CD14-positive monocyte (primary cell): ENCODE measurements around the gene TRPC6. TPM values are rescaled to one million over a fixed set of nuclear protein-coding genes. Genes with fewer than 3 reads are reported as not detected.

Source experiments
- DNase-seq, 3 donors: peaks; one replicate each; pipeline ENCODE4 v3.0.0-alpha.2; 2011 to 2022
- H2AFZ ChIP-seq: 2 replicates; pipeline ENCODE4 v1.6.0; 2012; ENCODE audit warnings: mild to moderate bottlenecking, low read depth, low read length, inconsistent platforms; ENCODE audit not compliant: insufficient read depth, poor library complexity, severe bottlenecking
- H3K27ac ChIP-seq, 2 donors: 1 replicate in 1 of 2; 2 replicates in 1 of 2; pipeline ENCODE4 v1.5.1; 2012 to 2013; ENCODE audit warnings: low read length in 2 of 2, control low read depth in 1 of 2, inconsistent platforms in 1 of 2, low read depth in 1 of 2, mild to moderate bottlenecking in 1 of 2
- H3K27me3 ChIP-seq, 2 donors: one replicate each; pipeline versions ENCODE4 v1.6.0 to v1.6.1; 2011 to 2013; ENCODE audit warnings: low read length in 2 of 2; ENCODE audit not compliant: control insufficient read depth in 2 of 2, insufficient read depth in 2 of 2
- H3K36me3 ChIP-seq, 2 donors: replicated peaks in 1 of 2; 1 replicate in 1 of 2; 2 replicates in 1 of 2; pipeline versions ENCODE4 v1.5.1 to v1.6.1; 2012 to 2013; ENCODE audit warnings: low read length in 2 of 2, control low read depth in 1 of 2, inconsistent platforms in 1 of 2, mild to moderate bottlenecking in 1 of 2; ENCODE audit not compliant: insufficient read depth in 2 of 2, control insufficient read depth in 1 of 2
- H3K4me1 ChIP-seq, 2 donors: 1 replicate in 1 of 2; 2 replicates in 1 of 2; pipeline versions ENCODE4 v1.5.1 to v1.6.1; 2012 to 2013; ENCODE audit warnings: low read length in 2 of 2, control low read depth in 1 of 2, inconsistent platforms in 1 of 2, mild to moderate bottlenecking in 1 of 2, moderate library complexity in 1 of 2; ENCODE audit not compliant: insufficient read depth in 2 of 2, control insufficient read depth in 1 of 2
- H3K4me2 ChIP-seq: replicated peaks from 2 replicates; pipeline ENCODE3; 2012; ENCODE audit warnings: low read length, moderate library complexity, mild to moderate bottlenecking; ENCODE audit not compliant: poor library complexity, severe bottlenecking; ENCODE audit errors: extremely low read depth
- H3K4me3 ChIP-seq, 3 experiments: fragments of 200-600 bp in 1 of 3; sonication (generic) in 1 of 3; replicated peaks in 1 of 3; 1 replicate in 2 of 3; 2 replicates in 1 of 3; pipeline ENCODE4 v1.5.1; 2011 to 2013; ENCODE audit warnings: low read length in 3 of 3, mild to moderate bottlenecking in 3 of 3, control low read depth in 2 of 3, low read depth in 2 of 3, inconsistent platforms in 1 of 3, moderate library complexity in 1 of 3
- H3K79me2 ChIP-seq: 2 replicates; pipeline ENCODE4 v1.6.0; 2012; ENCODE audit warnings: mild to moderate bottlenecking, control low read depth, inconsistent platforms, low read length, moderate library complexity; ENCODE audit not compliant: insufficient read depth
- H3K9ac ChIP-seq: 2 replicates; pipeline ENCODE4 v1.6.0; 2017; ENCODE audit warnings: low read length, mild to moderate bottlenecking; ENCODE audit not compliant: insufficient read depth, poor library complexity, severe bottlenecking
- H3K9me3 ChIP-seq, 2 donors: replicated peaks in 1 of 2; 1 replicate in 1 of 2; 2 replicates in 1 of 2; pipeline versions ENCODE4 v1.5.1 to v1.6.1; 2012 to 2013; ENCODE audit warnings: low read length in 2 of 2, control low read depth in 1 of 2; ENCODE audit not compliant: control insufficient read depth in 1 of 2, insufficient read depth in 1 of 2
- H4K20me1 ChIP-seq: 2 replicates; pipeline ENCODE4 v1.6.0; 2012; ENCODE audit warnings: mild to moderate bottlenecking, low read length, control low read depth, moderate library complexity; ENCODE audit not compliant: insufficient read depth
- H3K27ac Mint-ChIP-seq, 7 donors: one replicate each; pipeline ENCODE4 v1.8.0; 2020; ENCODE audit warnings: mild to moderate bottlenecking in 7 of 7, mixed read lengths in 7 of 7, moderate library complexity in 6 of 7, inconsistent platforms in 2 of 7
- H3K27me3 Mint-ChIP-seq, 3 donors: one replicate each; pipeline ENCODE4 v1.8.0; 2021 to 2022; ENCODE audit warnings: low read depth in 3 of 3, mild to moderate bottlenecking in 3 of 3, mixed read lengths in 3 of 3, moderate library complexity in 3 of 3, inconsistent platforms in 1 of 3
- H3K36me3 Mint-ChIP-seq, 2 donors: one replicate each; pipeline ENCODE4 v1.8.0; 2020; ENCODE audit warnings: mixed read lengths in 2 of 2, inconsistent platforms in 1 of 2, mild to moderate bottlenecking in 1 of 2
- H3K4me1 Mint-ChIP-seq: one replicate; pipeline ENCODE4 v1.8.0; 2020; ENCODE audit warnings: mild to moderate bottlenecking, mixed read lengths
- H3K4me3 Mint-ChIP-seq, 2 donors: one replicate each; pipeline ENCODE4 v1.8.0; 2020; ENCODE audit warnings: mild to moderate bottlenecking in 2 of 2, mixed read lengths in 2 of 2, moderate library complexity in 1 of 2
- H3K9me3 Mint-ChIP-seq, 7 donors: one replicate each; pipeline ENCODE4 v1.8.0; 2020 to 2022; ENCODE audit warnings: mixed read lengths in 7 of 7, mild to moderate bottlenecking in 6 of 7, moderate library complexity in 6 of 7, inconsistent platforms in 2 of 7
- CTCF ChIP-seq: fragments of 200-600 bp; IDR thresholded peaks from one replicate; pipeline ENCODE4 v1.8.0; 2022; ENCODE audit warnings: antibody characterized with exemption, mild to moderate bottlenecking
- WGBS: methylation state at CpG from one replicate; pipeline ENCODE4 v1.1.5; 2013; ENCODE audit warnings: missing lambda C conversion rate; ENCODE audit not compliant: insufficient coverage; 5-methylcytosine and 5-hydroxymethylcytosine counted together
- intact Hi-C, 2 donors: fragments of 100-400 bp; cut with micrococcal nuclease; formaldehyde crosslinking; loops; one replicate each; pipeline versions ENCODE4 v1.15.0 to v1.15.1; 2023
- polyA plus RNA-seq, 3 donors: library from polyadenylated mRNA; depleted of rRNA in 1 of 3; unstranded in 2 of 3; stranded (reverse) in 1 of 3; fragments of 300-500 nt in 2 of 3; fragments of >200 nt in 1 of 3; fragmentation: Illumina TruSeq in 2 of 3; gene quantifications; 1 replicate in 2 of 3; 2 replicates in 1 of 3; pipeline ENCODE4 v1.2.3, GENCODE V29; 2012 to 2021

TRPC6 gene
- polyA plus RNA-seq, 3 donors: 0.01 TPM; not detected in 2

GRCh38 chr11:101510591-101510990 lies 73.2 kb downstream of the TRPC6 start:
- H3K4me1 ChIP-seq: peaks cover 0 to 12% of the 10 kb centered on the region in 2 donors
- no peak for DNase-seq
- TF ChIP-seq CTCF: no peak
- no peaks in the 10 kb centered on the region for H3K9me3 ChIP-seq
- intact Hi-C loops: no loop called here
- no peak overlapping the region for H3K4me3 Mint-ChIP-seq
- no peaks in the 10 kb centered on the region for H3K36me3 Mint-ChIP-seq
- no peak overlapping the region for H3K27ac Mint-ChIP-seq
- H3K27me3 ChIP-seq: no peaks in the 10 kb centered on the region
- no peaks in the 10 kb centered on the region for H4K20me1 ChIP-seq
- H3K4me2 ChIP-seq: no peak overlapping the region
- H3K9me3 Mint-ChIP-seq: peaks cover 0 to 8% (median 2%) of the 10 kb centered on the region in 7 donors
- no peaks in the 10 kb centered on the region for H3K36me3 ChIP-seq
- peaks cover 2% of the 10 kb centered on the region for H3K4me1 Mint-ChIP-seq
- H3K27ac ChIP-seq: no peak overlapping the region
- no peak overlapping the region for H2AFZ ChIP-seq
- H3K79me2 ChIP-seq: no peaks in the 10 kb centered on the region
- no CpG with 5 or more reads among the region's 1 CpG for WGBS
- H3K27me3 Mint-ChIP-seq: peaks cover 0 to 1% (median 0%) of the 10 kb centered on the region in 3 donors
- no peak overlapping the region for H3K4me3 ChIP-seq
- H3K9ac ChIP-seq: no peak overlapping the region

GRCh38 chr11:101509922-101510321 lies 73.9 kb downstream of the TRPC6 start:
- Histone ChIP-seq H3K79me2 (no peaks in the 10 kb centered on the region), H3K9ac (no peak overlapping the region), H2AFZ (no peak overlapping the region), H4K20me1 (no peaks in the 10 kb centered on the region), H3K4me2 (no peak overlapping the region), H3K4me1 (peaks cover 0 to 12% of the 10 kb centered on the region in 2 donors), H3K9me3 (no peaks in the 10 kb centered on the region), H3K4me3 (no peak overlapping the region), H3K27ac (no peak overlapping the region), H3K27me3 (no peaks in the 10 kb centered on the region), H3K36me3 (no peaks in the 10 kb centered on the region)
- DNase-seq: no peak
- Mint-ChIP-seq H3K4me1 (peaks cover 2% of the 10 kb centered on the region), H3K4me3 (no peak overlapping the region), H3K27me3 (peaks cover 0 to 1% (median 0%) of the 10 kb centered on the region in 3 donors), H3K36me3 (no peaks in the 10 kb centered on the region), H3K27ac (no peak overlapping the region), H3K9me3 (peaks cover 0 to 8% (median 2%) of the 10 kb centered on the region in 7 donors)
- WGBS: no CpG with 5 or more reads among the region's 1 CpG
- no peak for TF ChIP-seq CTCF
- intact Hi-C loops: no loop called here
